HEK293T (cell line): Measurements from ENCODE around the gene MADD.

ENCODE experiments used
- CTCF ChIA-PET: fragments of 350-600 bp; formaldehyde crosslinking; extraction: SDS; loops from one replicate; lab custom pipeline; 2021; ENCODE audit warnings: antibody characterized with exemption, inconsistent platforms; lab: Yijun Ruan, JAX
- POLR2A ChIA-PET: fragments of 350-600 bp; formaldehyde crosslinking; extraction: SDS; loops from one replicate; lab custom pipeline; 2020; ENCODE audit warnings: antibody characterized with exemption, inconsistent platforms; lab: Yijun Ruan, JAX
- DNase-seq: peaks from one replicate; pipeline ENCODE4 v3.0.0; 2012; ENCODE audit warnings: mixed read lengths; ENCODE audit errors: extremely low spot score
- ARNT ChIP-seq: fragments of 450-650 bp; IDR thresholded peaks from 2 replicates; pipeline ENCODE4 v1.6.1; 2017; ENCODE audit warnings: mild to moderate bottlenecking
- BHLHE40 ChIP-seq: fragments of 450-650 bp; IDR thresholded peaks from 2 replicates; pipeline ENCODE4 v1.6.1; 2016; ENCODE audit warnings: mild to moderate bottlenecking, moderate library complexity, borderline replicate concordance
- CTBP1 ChIP-seq: fragments of 450-650 bp; IDR thresholded peaks from 2 replicates; pipeline ENCODE4 v1.6.1; 2016; ENCODE audit warnings: borderline replicate concordance
- ELF4 ChIP-seq: fragments of 450-650 bp; IDR thresholded peaks from 2 replicates; pipeline ENCODE4 v1.6.1; 2017; ENCODE audit warnings: antibody characterized with exemption
- FOXA1 ChIP-seq: fragments of 450-650 bp; IDR thresholded peaks from 2 replicates; pipeline ENCODE4 v1.6.1; 2016; ENCODE audit warnings: mild to moderate bottlenecking
- FOXK2 ChIP-seq: fragments of 450-650 bp; IDR thresholded peaks from 2 replicates; pipeline ENCODE4 v1.6.1; 2016; ENCODE audit warnings: mild to moderate bottlenecking
- FOXM1 ChIP-seq: fragments of 450-650 bp; IDR thresholded peaks from 2 replicates; pipeline ENCODE4 v1.6.1; 2017; ENCODE audit warnings: mild to moderate bottlenecking, borderline replicate concordance
- HDGF ChIP-seq: fragments of 450-650 bp; IDR thresholded peaks from 2 replicates; pipeline ENCODE4 v1.6.1; 2017; ENCODE audit warnings: antibody characterized with exemption, borderline replicate concordance
- L3MBTL2 ChIP-seq: fragments of 450-650 bp; conservative IDR thresholded peaks from 2 replicates; pipeline ENCODE4 v1.6.1; 2016; ENCODE audit warnings: mild to moderate bottlenecking
- LEF1 ChIP-seq: fragments of 450-650 bp; IDR thresholded peaks from 2 replicates; pipeline ENCODE4 v1.6.1; 2017; ENCODE audit warnings: mild to moderate bottlenecking, borderline replicate concordance
- NFRKB ChIP-seq: fragments of 450-650 bp; IDR thresholded peaks from 2 replicates; pipeline ENCODE4 v1.6.1; 2016; ENCODE audit warnings: mild to moderate bottlenecking, moderate library complexity
- PKNOX1 ChIP-seq: fragments of 450-650 bp; IDR thresholded peaks from 2 replicates; pipeline ENCODE4 v1.6.1; 2016
- SP1 ChIP-seq: fragments of 450-650 bp; IDR thresholded peaks from 2 replicates; pipeline ENCODE4 v1.6.1; 2017
- SUZ12 ChIP-seq: fragments of 450-650 bp; IDR thresholded peaks from 2 replicates; pipeline ENCODE4 v1.6.1; 2016; ENCODE audit warnings: mild to moderate bottlenecking
- TARDBP ChIP-seq: fragments of 450-650 bp; IDR thresholded peaks from 2 replicates; pipeline ENCODE4 v1.6.1; 2016
- ZNF384 ChIP-seq: fragments of 450-650 bp; IDR thresholded peaks from 2 replicates; pipeline ENCODE4 v1.6.1; 2016

Gene MADD

GRCh38 chr11:47327025-47327424 lies 57.1 kb downstream of the MADD start:
- DNase-seq = no peak
- CTCF ChIA-PET = no interaction called here
- no peak for TF ChIP-seq L3MBTL2
- POLR2A ChIA-PET = no interaction called here

GRCh38 chr11:47327949-47328348 lies 58.0 kb downstream of the MADD start:
- ChIA-PET CTCF (no interaction called here), POLR2A (no interaction called here)
- DNase-seq = no peak
- TF ChIP-seq PKNOX1 = no peak
- no peak for TF ChIP-seq FOXK2
- no peak for TF ChIP-seq LEF1
- TF ChIP-seq SUZ12 = no peak
- TF ChIP-seq L3MBTL2 = no peak
- no peak for TF ChIP-seq CTBP1
- no peak for TF ChIP-seq FOXM1
- TF ChIP-seq FOXA1 = no peak
- TF ChIP-seq ARNT = no peak
- TF ChIP-seq ELF4 = no peak
- no peak for TF ChIP-seq NFRKB
- TF ChIP-seq HDGF = no peak
- TF ChIP-seq ZNF384 = no peak
- TF ChIP-seq SP1 = no peak

- CTCF ChIA-PET = no interaction called here
- POLR2A ChIA-PET = no interaction called here
- no peak for DNase-seq
- TF ChIP-seq TARDBP = no peak
Observed at GRCh38 chr11:47328449-47329390, 58.8 kb downstream of the MADD start.

- ChIA-PET CTCF (interaction anchor here (1.1 kb wide), 1 partner anchor 25 kb away, joined by 3 read pairs; no protein-coding TSS in a partner anchor), POLR2A (no interaction called here)
- TF ChIP-seq ELF4 (no peak), TARDBP (no peak), CTBP1 (no peak), LEF1 (no peak), NFRKB (no peak), FOXM1 (no peak)
- DNase-seq = no peak
Observed at GRCh38 chr11:47329431-47329986, 59.6 kb downstream of the MADD start.

- TF ChIP-seq CTBP1 = no peak
- DNase-seq = no peak
- CTCF ChIA-PET = interaction anchor here (1.1 kb wide), 1 partner anchor 25 kb away, joined by 3 read pairs; no protein-coding TSS in a partner anchor
- POLR2A ChIA-PET = no interaction called here
Observed at GRCh38 chr11:47329987-47330931, 60.3 kb downstream of the MADD start.

- ChIA-PET POLR2A (no interaction called here), CTCF (no interaction called here)
- no peak for DNase-seq
- TF ChIP-seq FOXK2 (no peak), SUZ12 (no peak), ARNT (no peak), HDGF (no peak), L3MBTL2 (no peak), NFRKB (no peak), BHLHE40 (no peak), LEF1 (no peak), CTBP1 (no peak), ZNF384 (no peak), FOXM1 (no peak), SP1 (no peak), FOXA1 (no peak)
Observed at GRCh38 chr11:47331454-47332302, 61.7 kb downstream of the MADD start.

- CTCF ChIA-PET = no interaction called here
- POLR2A ChIA-PET = no interaction called here
- no peak for DNase-seq
- TF ChIP-seq HDGF (no peak), SUZ12 (no peak), TARDBP (no peak), FOXA1 (no peak), BHLHE40 (no peak), SP1 (no peak), PKNOX1 (no peak), ZNF384 (no peak), FOXK2 (no peak), LEF1 (no peak), L3MBTL2 (no peak), FOXM1 (no peak)
Observed at GRCh38 chr11:47332303-47332711, 62.4 kb downstream of the MADD start.
